Epithelial cell of esophagus (primary cell): Measurements from ENCODE around the gene GPRC5C.

Experiments
- DNase-seq: peaks from one replicate; pipeline ENCODE4 v3.0.0; 2010; ENCODE audit warnings: low read depth
- H3K4me3 ChIP-seq: 2 replicates; pipeline ENCODE4 v1.5.1; 2011; ENCODE audit warnings: mild to moderate bottlenecking, low read length, control low read depth
- CTCF ChIP-seq: IDR thresholded peaks from 2 replicates; pipeline ENCODE4 v1.5.1; 2011; ENCODE audit warnings: low read depth, mild to moderate bottlenecking, low read length, control low read depth, inconsistent platforms; ENCODE audit not compliant: insufficient read depth; ENCODE audit errors: missing control alignments

Gene GPRC5C

GRCh38 chr17:74493331-74493833 is 61.5 kb downstream of the GPRC5C start:
- peak; percentile 95 for TF ChIP-seq CTCF
- H3K4me3 ChIP-seq = no peak overlapping the region
- peak; percentile 56 for DNase-seq
